Endodermal cell (in vitro differentiated cells): ENCODE data around the gene CD244. TPM values are rescaled to one million over a fixed set of nuclear protein-coding genes. Genes with fewer than 3 reads are reported as not detected.

Experiments used
- DNase-seq: peaks from one replicate; pipeline ENCODE4 v3.0.0-alpha.2; 2017
- H3K27ac ChIP-seq: 2 replicates; pipeline ENCODE4 v1.5.1; 2013; ENCODE audit warnings: mild to moderate bottlenecking, low read depth, low read length, moderate library complexity
- H3K27me3 ChIP-seq: 2 replicates; pipeline ENCODE4 v1.6.1; 2013; ENCODE audit warnings: mild to moderate bottlenecking, low read length, moderate library complexity; ENCODE audit not compliant: insufficient read depth, control insufficient read depth, poor library complexity, severe bottlenecking
- H3K36me3 ChIP-seq: 2 replicates; pipeline ENCODE4 v1.7.0; 2013; ENCODE audit warnings: mild to moderate bottlenecking, low read length, moderate library complexity; ENCODE audit not compliant: control insufficient read depth, insufficient read depth
- H3K4me1 ChIP-seq: one replicate; pipeline ENCODE4 v1.7.0; 2013; ENCODE audit warnings: low read length; ENCODE audit not compliant: control insufficient read depth, insufficient read depth
- H3K4me3 ChIP-seq: 2 replicates; pipeline ENCODE4 v1.5.1; 2013; ENCODE audit warnings: mild to moderate bottlenecking, low read length, moderate library complexity
- H3K9ac ChIP-seq: 2 replicates; pipeline ENCODE4 v1.6.1; 2013; ENCODE audit warnings: mild to moderate bottlenecking, low read length, moderate library complexity; ENCODE audit not compliant: poor library complexity, severe bottlenecking; ENCODE audit errors: extremely low read depth
- H3K9me3 ChIP-seq: 2 replicates; pipeline ENCODE4 v1.6.1; 2013; ENCODE audit warnings: mild to moderate bottlenecking, low read length, moderate library complexity; ENCODE audit not compliant: control insufficient read depth
- H3K27ac Mint-ChIP-seq: 2 replicates; pipeline ENCODE4 v1.8.0; 2020; ENCODE audit warnings: mixed read lengths
- H3K27me3 Mint-ChIP-seq: 2 replicates; pipeline ENCODE4 v1.8.0; 2021; ENCODE audit warnings: mild to moderate bottlenecking, mixed read lengths; ENCODE audit not compliant: insufficient read depth
- H3K36me3 Mint-ChIP-seq: 2 replicates; pipeline ENCODE4 v1.8.0; 2020; ENCODE audit warnings: low read depth, mixed read lengths
- H3K4me1 Mint-ChIP-seq: 2 replicates; pipeline ENCODE4 v1.8.0; 2020; ENCODE audit warnings: mixed read lengths
- H3K4me3 Mint-ChIP-seq: 2 replicates; pipeline ENCODE4 v1.8.0; 2020; ENCODE audit warnings: mild to moderate bottlenecking, moderate library complexity, mixed read lengths
- H3K9me3 Mint-ChIP-seq: 2 replicates; pipeline ENCODE4 v1.8.0; 2020; ENCODE audit warnings: mild to moderate bottlenecking, mixed read lengths
- CTCF ChIP-seq: fragments of 200-600 bp; sonication (generic); conservative IDR thresholded peaks from 2 replicates; pipeline ENCODE4 v1.5.0; 2021; ENCODE audit warnings: antibody characterized with exemption, mild to moderate bottlenecking
- WGBS, 2 experiments: methylation state at CpG; one replicate each; pipeline versions ENCODE4 v1.1.5 to v1.1.7; 2013; ENCODE audit warnings: missing lambda C conversion rate in 2 of 2, mixed read lengths in 1 of 2; ENCODE audit not compliant: insufficient coverage in 1 of 2, insufficient read length in 1 of 2; 5-methylcytosine and 5-hydroxymethylcytosine counted together
- total RNA-seq, 2 donors: library from RNA; stranded (reverse); fragmentation: NEBNext Ultra II Directional in 1 of 2; extraction: Animal tissue kit (Norgen Biotek cat#: 25700) in 1 of 2; gene quantifications; 2 replicates in 1 of 2; 3 replicates in 1 of 2; pipeline ENCODE4 v1.2.1, GENCODE V29; 2021

CD244 gene
- total RNA-seq, 2 donors from 2014 or later = 0.31 TPM; not detected in 1

GRCh38 chr1:160807247-160807646, 55.4 kb downstream of the CD244 start:
- 79 to 94% methylated on average over 3 of the region's 3 CpGs for WGBS, 2 experiments
- no peaks in the 10 kb centered on the region for H3K4me1 ChIP-seq
- Mint-ChIP-seq H3K36me3 (no peaks in the 10 kb centered on the region), H3K9me3 (peaks cover 19% of the 10 kb centered on the region), H3K27ac (no peak overlapping the region), H3K27me3 (peaks cover 5% of the 10 kb centered on the region), H3K4me3 (no peak overlapping the region), H3K4me1 (no peaks in the 10 kb centered on the region)
- H3K27ac ChIP-seq = no peak overlapping the region
- no peak for DNase-seq
- no peak overlapping the region for H3K4me3 ChIP-seq
- no peak for TF ChIP-seq CTCF
- H3K9ac ChIP-seq = no peak overlapping the region
- no peaks in the 10 kb centered on the region for H3K36me3 ChIP-seq
- peaks cover 17% of the 10 kb centered on the region for H3K9me3 ChIP-seq
- H3K27me3 ChIP-seq = no peaks in the 10 kb centered on the region

GRCh38 chr1:160806784-160807183, 55.9 kb downstream of the CD244 start:
- no peak for DNase-seq
- H3K4me3 ChIP-seq = no peak overlapping the region
- Mint-ChIP-seq H3K36me3 (no peaks in the 10 kb centered on the region), H3K27me3 (peaks cover 5% of the 10 kb centered on the region), H3K27ac (no peak overlapping the region), H3K9me3 (peaks cover 19% of the 10 kb centered on the region), H3K4me1 (no peaks in the 10 kb centered on the region), H3K4me3 (no peak overlapping the region)
- H3K4me1 ChIP-seq = no peaks in the 10 kb centered on the region
- no peaks in the 10 kb centered on the region for H3K36me3 ChIP-seq
- no peak overlapping the region for H3K27ac ChIP-seq
- H3K9me3 ChIP-seq = peaks cover 17% of the 10 kb centered on the region
- no peak for TF ChIP-seq CTCF
- no peaks in the 10 kb centered on the region for H3K27me3 ChIP-seq
- no peak overlapping the region for H3K9ac ChIP-seq

DNA sequence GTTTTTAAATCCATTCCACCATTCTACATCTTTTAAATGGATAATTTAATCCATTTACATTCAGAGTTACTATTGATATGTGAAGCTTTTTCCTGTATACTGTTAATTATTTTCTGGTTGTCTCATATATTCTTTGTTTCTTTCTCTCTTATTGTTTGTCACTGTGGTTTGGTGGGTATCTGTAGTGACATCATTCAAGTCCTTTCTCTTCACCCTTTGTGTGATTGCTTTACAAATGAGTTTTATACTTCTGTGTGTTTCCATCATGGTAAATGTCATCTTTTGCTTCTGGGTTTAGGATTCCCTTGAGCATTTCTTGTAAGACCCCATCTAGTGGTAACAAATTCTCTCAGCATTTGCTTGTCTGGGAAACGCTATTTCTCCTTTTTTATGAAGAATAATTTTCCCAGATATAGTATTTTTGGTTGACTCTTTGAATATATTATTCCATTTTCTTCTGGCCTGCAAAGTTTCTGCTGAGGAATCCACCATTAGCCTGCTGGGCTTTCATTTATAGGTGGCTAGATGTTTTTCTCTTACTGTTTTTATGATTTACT, 56.5 kb downstream of the CD244 start:
- no peaks in the 10 kb centered on the region for H3K4me1 ChIP-seq
- no peaks in the 10 kb centered on the region for H3K27me3 ChIP-seq
- Mint-ChIP-seq H3K27me3 (peaks cover 5% of the 10 kb centered on the region), H3K36me3 (no peaks in the 10 kb centered on the region), H3K27ac (no peak overlapping the region), H3K9me3 (peaks cover 19% of the 10 kb centered on the region), H3K4me3 (no peak overlapping the region), H3K4me1 (no peaks in the 10 kb centered on the region)
- no peak for DNase-seq
- TF ChIP-seq CTCF = peak; percentile 60
- no peak overlapping the region for H3K9ac ChIP-seq
- H3K4me3 ChIP-seq = no peak overlapping the region
- no peaks in the 10 kb centered on the region for H3K36me3 ChIP-seq
- H3K9me3 ChIP-seq = peaks cover 17% of the 10 kb centered on the region
- WGBS, 2 experiments = 67% methylated on average over 1 of the region's 1 CpG; no CpG with 5 or more reads in 1 of the 2 experiments
- no peak overlapping the region for H3K27ac ChIP-seq
